Right cardiac atrium (tissue), 5 donors: Measurements from ENCODE around the gene NEDD4L. TPM values are rescaled to one million over a fixed set of nuclear protein-coding genes. Genes with fewer than 3 reads are reported as not detected.
"Not testable (repeated sequence)": the region's sequence is repeated elsewhere in the genome, so short reads cannot be mapped to it uniquely, and the experiment has no call there.

ENCODE experiments used
- ATAC-seq, 2 donors: fragments of 200-7000 bp; cut with Tn5 transposase; one replicate each; pipeline versions ENCODE4 v1.8.0 to v1.9.1; 2020; ENCODE audit warnings: moderate library complexity in 2 of 2, mild to moderate bottlenecking in 1 of 2
- DNase-seq, 3 donors: peaks; one replicate each; pipeline ENCODE4 v3.0.0-alpha.2; 2020
- H3K27ac ChIP-seq: one replicate; pipeline ENCODE4 v1.5.1; 2013; ENCODE audit warnings: mild to moderate bottlenecking, low read length, control low read depth, moderate library complexity
- H3K27me3 ChIP-seq: one replicate; pipeline ENCODE4 v1.6.1; 2013; ENCODE audit not compliant: control insufficient read depth, insufficient read depth
- H3K4me1 ChIP-seq: one replicate; pipeline ENCODE4 v1.6.1; 2013; ENCODE audit warnings: low read length; ENCODE audit not compliant: control insufficient read depth, insufficient read depth
- H3K4me3 ChIP-seq: one replicate; pipeline ENCODE4 v1.5.1; 2013; ENCODE audit warnings: low read length, control low read depth
- H3K9me3 ChIP-seq: one replicate; pipeline ENCODE4 v1.6.1; 2013; ENCODE audit warnings: low read length; ENCODE audit not compliant: control insufficient read depth
- WGBS: extraction: QIAGEN DNeasy Blood & Tissue Kit; methylation state at CpG from one replicate; pipeline ENCODE4 v1.1.7; 2013; 5-methylcytosine and 5-hydroxymethylcytosine counted together
- intact Hi-C, 4 donors: fragments of 100-400 bp; cut with DNase I; formaldehyde crosslinking; loops; one replicate each; pipeline versions ENCODE4 v1.11.0 to v1.14.0; 2022 to 2023
- polyA plus RNA-seq: library from polyadenylated mRNA; stranded (reverse); fragments of 200-250 nt; gene quantifications from one replicate; pipeline ENCODE4 v1.2.3, GENCODE V29; 2013
- total RNA-seq, 4 donors: library from RNA; stranded (reverse); fragmentation: NEBNext Ultra II Directional; extraction: Animal tissue kit (Norgen Biotek cat#: 25700); gene quantifications; one replicate each; pipeline ENCODE4 v1.2.1, GENCODE V29; 2021
- donor health status: healthy with polysubstance abuse.
- donor health status: DM: no; HTN: yes; CAD: no.
- donor health status: DM: no; HTN: no; CAD: no.
- donor health status: DM: no; HTN: yes; CAD: no; lungs with severe emphysema.
- donor health status: DM: yes; HTN: yes; CAD: no.

Gene NEDD4L
- total and polyA plus RNA-seq, 5 donors, result 25.7 to 87.5 (median 74.0) TPM

GRCh38 chr18:58255701-58256311 is 211.8 kb downstream of the NEDD4L start:
- Histone ChIP-seq H3K9me3 (no peaks in the 10 kb centered on the region), H3K27ac (peak overlapping the region; percentile 76), H3K4me1 (no peaks in the 10 kb centered on the region), H3K27me3 (no peaks in the 10 kb centered on the region), H3K4me3 (peak overlapping the region; percentile 66)
- intact Hi-C loops, result loop anchor here in 3 of 4 donors (5.0 to 10.0 kb wide), 3 partner anchors 56 to 66 kb away; no protein-coding TSS in a partner anchor
- 75% methylated on average over 67 of the region's 67 CpGs for WGBS
- DNase-seq (peak; percentile 15 to 71 (median 50)), ATAC-seq (peak; percentile 38 to 47)

GRCh38 chr18:58256316-58257080 is 212.5 kb downstream of the NEDD4L start:
- no peaks in the 10 kb centered on the region for H3K4me1 ChIP-seq
- peak overlapping the region; percentile 66 for H3K4me3 ChIP-seq
- 76% methylated on average over 39 of the region's 39 CpGs for WGBS
- DNase-seq (no peak), ATAC-seq (no peak)
- peak overlapping the region; percentile 76 for H3K27ac ChIP-seq
- no peaks in the 10 kb centered on the region for H3K9me3 ChIP-seq
- intact Hi-C loops, result loop anchor here in 3 of 4 donors (5.0 to 10.0 kb wide), 3 partner anchors 56 to 66 kb away; no protein-coding TSS in a partner anchor
- no peaks in the 10 kb centered on the region for H3K27me3 ChIP-seq

- DNase-seq (no peak), ATAC-seq (no peak)
- intact Hi-C loops, result loop anchor here in 3 of 4 donors (5.0 to 10.0 kb wide), 3 partner anchors 55 to 65 kb away; no protein-coding TSS in a partner anchor
- 62% methylated on average over 9 of the region's 9 CpGs for WGBS
- no peaks in the 10 kb centered on the region for H3K4me1 ChIP-seq
- H3K4me3 ChIP-seq, result peak overlapping the region; percentile 66
- peak overlapping the region; percentile 84 for H3K27ac ChIP-seq
- H3K9me3 ChIP-seq, result no peaks in the 10 kb centered on the region
- H3K27me3 ChIP-seq, result no peaks in the 10 kb centered on the region
Measured at GRCh38 chr18:58257461-58257860, 213.4 kb downstream of the NEDD4L start.

GRCh38 chr18:58258692-58259342 is 214.8 kb downstream of the NEDD4L start:
- WGBS, result 46% methylated on average over 11 of the region's 11 CpGs
- intact Hi-C loops, result loop anchor here in 3 of 4 donors (5.0 to 10.0 kb wide), 3 partner anchors 53 to 63 kb away; no protein-coding TSS in a partner anchor
- H3K4me3 ChIP-seq, result peak overlapping the region; percentile 66
- no peaks in the 10 kb centered on the region for H3K27me3 ChIP-seq
- peak overlapping the region; percentile 36 for H3K27ac ChIP-seq
- no peaks in the 10 kb centered on the region for H3K4me1 ChIP-seq
- ATAC-seq (peak in 1 of 2 donors; percentile 31), DNase-seq (no peak)
- no peaks in the 10 kb centered on the region for H3K9me3 ChIP-seq

- Histone ChIP-seq H3K4me1 (no peaks in the 10 kb centered on the region), H3K27ac (peak overlapping the region; percentile 55), H3K9me3 (no peaks in the 10 kb centered on the region), H3K27me3 (no peaks in the 10 kb centered on the region), H3K4me3 (no peak overlapping the region)
- ATAC-seq (peak; percentile 43 to 56), DNase-seq (no peak)
- 40% methylated on average over 7 of the region's 7 CpGs for WGBS
- intact Hi-C loops, result loop anchor here in 1 of 4 donors (5.0 kb wide), 1 partner anchor 34 kb away; no protein-coding TSS in a partner anchor
Measured at GRCh38 chr18:58263055-58263957, 219.3 kb downstream of the NEDD4L start.

- no peaks in the 10 kb centered on the region for H3K27me3 ChIP-seq
- no peak for DNase-seq
- peak overlapping the region; percentile 36 for H3K27ac ChIP-seq
- intact Hi-C loops, result loop anchor here in 1 of 4 donors (5.0 kb wide), 1 partner anchor 33 kb away; no protein-coding TSS in a partner anchor
- H3K9me3 ChIP-seq, result no peaks in the 10 kb centered on the region
- H3K4me3 ChIP-seq, result no peak overlapping the region
- H3K4me1 ChIP-seq, result no peaks in the 10 kb centered on the region
- 75% methylated on average over 5 of the region's 5 CpGs for WGBS
- ATAC-seq, result no peak
Measured at GRCh38 chr18:58264075-58264474, 220.0 kb downstream of the NEDD4L start.

GRCh38 chr18:58264840-58265239 is 220.8 kb downstream of the NEDD4L start:
- 58% methylated on average over 2 of the region's 2 CpGs for WGBS
- H3K4me1 ChIP-seq, result no peaks in the 10 kb centered on the region
- no peaks in the 10 kb centered on the region for H3K9me3 ChIP-seq
- no peak for DNase-seq
- intact Hi-C loops, result loop anchor here in 1 of 4 donors (5.0 kb wide), 1 partner anchor 32 kb away; no protein-coding TSS in a partner anchor
- no peaks in the 10 kb centered on the region for H3K27me3 ChIP-seq
- H3K4me3 ChIP-seq, result no peak overlapping the region
- ATAC-seq, result peak in 1 of 2 donors; percentile 12
- H3K27ac ChIP-seq, result peak overlapping the region; percentile 11

- ATAC-seq, H3K9me3 ChIP-seq, H3K4me1 ChIP-seq, H3K27me3 ChIP-seq, DNase-seq, H3K4me3 ChIP-seq, H3K27ac ChIP-seq, intact Hi-C loops: not testable (repeated sequence)
- 89% methylated on average over 3 of the region's 3 CpGs for WGBS
Measured at GRCh38 chr18:58265489-58265888, 221.5 kb downstream of the NEDD4L start.

GRCh38 chr18:58266291-58266690 is 222.3 kb downstream of the NEDD4L start:
- intact Hi-C loops, result no loop called here
- Histone ChIP-seq H3K4me1 (no peaks in the 10 kb centered on the region), H3K9me3 (no peaks in the 10 kb centered on the region), H3K4me3 (no peak overlapping the region), H3K27ac (no peak overlapping the region), H3K27me3 (no peaks in the 10 kb centered on the region)
- no peak for DNase-seq
- ATAC-seq, result no peak
- 61% methylated on average over 1 of the region's 1 CpG for WGBS

GRCh38 chr18:58267493-58267892 is 223.5 kb downstream of the NEDD4L start:
- ATAC-seq, result no peak

More at GRCh38 chr18:58267493-58267892, 223.5 kb downstream of the NEDD4L start:
- Histone ChIP-seq H3K27ac (no peak overlapping the region), H3K4me1 (no peaks in the 10 kb centered on the region), H3K4me3 (no peak overlapping the region), H3K9me3 (no peaks in the 10 kb centered on the region), H3K27me3 (no peaks in the 10 kb centered on the region)
- 77% methylated on average over 6 of the region's 6 CpGs for WGBS
- intact Hi-C loops, result no loop called here
- DNase-seq, result no peak
